ENCODE measurements around the gene ADAT1.
"Not testable (repeated sequence)": the region's sequence is repeated elsewhere in the genome, so short reads cannot be mapped to it uniquely, and the experiment has no call there.

The ADAT1 gene

GRCh38 chr16:75618780-75619179, 4.3 kb downstream of the ADAT1 start:
- DNase-seq = no peak

- DNase-seq = no peak
Measured at GRCh38 chr16:75617121-75617520, 6.0 kb downstream of the ADAT1 start.

DNA sequence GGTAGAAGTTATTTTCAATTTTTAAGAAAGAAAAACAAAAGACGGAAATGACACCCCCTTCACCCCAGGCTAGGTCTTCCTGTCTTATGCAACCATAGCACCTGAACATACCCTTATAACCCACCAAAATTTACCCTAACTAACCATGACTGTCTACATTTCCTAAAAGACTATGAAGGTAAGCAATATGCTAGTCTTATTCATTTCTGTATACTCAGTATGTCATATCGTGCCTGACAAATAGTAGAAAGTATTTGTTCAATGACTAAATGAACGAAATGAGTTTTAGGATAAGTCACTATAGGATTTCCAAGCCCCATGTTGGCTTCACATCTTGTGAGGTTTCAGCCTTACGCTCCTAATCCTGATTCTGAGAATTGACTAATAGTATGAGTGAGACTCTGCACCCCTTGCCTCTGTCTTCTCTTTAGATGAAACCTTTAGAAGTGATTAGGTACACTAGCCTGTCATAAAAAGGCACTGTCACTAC, 6.5 kb downstream of the ADAT1 start:
- DNase-seq = no peak

- no peak for DNase-seq
Measured at GRCh38 chr16:75615619-75616018, 7.5 kb downstream of the ADAT1 start.

GRCh38 chr16:75614066-75614897, 8.8 kb downstream of the ADAT1 start:
- DNase-seq = no peak

GRCh38 chr16:75606507-75606906, 16.6 kb downstream of the ADAT1 start:
- DNase-seq = no peak

GRCh38 chr16:75603241-75603640, 19.8 kb downstream of the ADAT1 start:
- no peak for DNase-seq

DNA sequence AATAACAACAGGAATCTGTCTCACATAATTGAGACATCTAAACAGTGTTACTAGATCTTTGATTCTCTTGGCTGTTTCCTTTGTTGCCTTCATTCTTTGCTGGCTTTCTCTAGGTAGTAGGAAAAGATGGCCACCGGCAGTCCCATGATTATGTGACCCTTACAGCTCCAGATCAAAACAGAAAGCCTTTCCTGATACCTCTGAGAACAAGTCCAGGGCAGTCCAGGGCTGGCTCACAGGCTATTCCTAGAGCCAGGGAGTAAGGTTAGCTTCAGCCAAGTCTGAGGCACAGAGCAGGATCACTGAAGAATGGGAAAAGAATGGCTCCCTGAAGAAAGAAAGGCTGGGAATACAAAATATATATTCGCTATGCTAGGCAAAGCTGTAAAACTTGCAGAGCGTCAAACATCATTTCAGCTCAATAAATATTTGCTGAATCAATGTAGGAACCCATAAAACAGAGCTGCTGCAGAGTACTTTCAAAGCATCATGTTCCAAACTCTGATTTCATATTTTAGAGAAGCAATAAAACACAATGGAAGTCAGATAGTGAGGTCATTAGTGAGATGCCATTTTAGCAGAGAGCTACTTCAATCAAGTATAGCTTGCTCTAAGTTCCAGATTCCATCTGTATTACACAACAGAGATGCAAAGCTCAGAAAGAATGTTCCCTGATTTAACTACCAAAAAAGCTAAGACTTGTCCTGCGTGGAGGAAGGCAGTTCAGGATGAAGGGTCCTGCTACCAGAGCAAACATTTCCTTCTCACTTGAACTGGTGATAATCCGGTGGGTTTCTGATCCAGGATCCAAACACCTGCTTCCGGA, 23.4 kb downstream of the ADAT1 start:
- no peak for DNase-seq

DNA sequence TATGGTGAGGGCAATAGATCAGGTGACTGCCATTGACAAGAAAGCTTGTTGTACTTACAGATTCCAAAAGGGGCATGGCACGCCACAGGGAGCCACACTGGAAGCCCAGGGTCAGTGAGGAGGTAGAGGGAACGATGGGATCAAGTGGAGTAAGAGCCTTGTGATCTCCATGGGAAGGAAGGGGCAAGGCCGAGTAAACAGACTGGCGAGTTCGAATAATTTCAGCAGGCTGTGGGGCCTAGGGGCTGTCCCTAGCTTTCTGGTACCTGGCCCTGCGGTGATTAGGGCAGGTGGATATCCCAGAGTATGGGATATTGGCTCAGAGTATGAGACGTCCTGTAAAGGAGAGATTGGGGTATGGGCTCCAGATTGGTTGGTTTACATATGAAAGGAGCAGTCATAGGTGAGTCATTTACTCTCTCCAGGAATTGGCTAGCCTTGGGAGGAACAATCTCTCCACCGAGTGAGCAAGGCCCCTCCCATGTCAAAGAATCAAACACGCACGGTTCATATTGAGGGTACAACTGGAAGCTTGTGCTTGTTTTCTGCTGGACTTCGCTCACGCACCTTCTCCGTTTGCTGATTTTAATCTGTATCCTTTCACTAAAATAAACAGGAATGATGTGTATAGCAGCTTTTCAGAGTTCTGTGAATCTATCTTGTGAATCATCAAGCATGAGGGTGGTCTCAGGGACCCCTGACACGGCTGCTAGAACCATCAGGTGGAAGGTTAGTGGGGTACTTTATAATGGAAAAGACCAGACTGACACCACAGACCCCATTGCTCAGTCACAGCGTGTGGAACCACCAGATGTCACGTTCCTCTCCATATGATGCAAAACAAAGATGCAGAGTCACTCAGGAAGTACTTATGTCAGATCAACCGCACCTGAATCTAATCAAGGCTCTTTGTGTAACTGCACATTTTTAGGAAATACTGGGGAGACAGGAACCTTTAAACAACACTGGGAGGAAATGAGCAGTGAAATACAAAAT, 29.0 kb downstream of the ADAT1 start:
- DNase-seq = no peak

DNA sequence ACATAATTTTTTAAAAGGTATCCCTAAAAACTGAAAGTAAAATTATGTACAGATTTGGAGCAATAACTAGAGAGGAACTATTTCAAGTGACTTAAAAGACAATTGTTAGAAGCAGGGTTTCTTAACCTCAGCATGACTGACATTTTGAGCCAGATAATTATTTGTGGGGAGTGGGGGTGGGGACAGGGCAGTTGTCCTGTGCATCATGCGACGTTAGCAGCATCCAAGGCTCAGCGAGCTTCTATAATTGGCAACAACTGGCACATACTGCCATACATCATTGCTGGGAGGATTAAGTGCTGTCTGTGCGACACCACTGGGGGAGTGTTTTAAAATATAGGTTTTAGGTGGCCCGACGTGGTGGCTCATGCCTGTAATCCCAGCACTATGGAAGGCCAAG, 29.8 kb downstream of the ADAT1 start:
- no peak for DNase-seq

GRCh38 chr16:75591927-75592326, 31.2 kb downstream of the ADAT1 start:
- DNase-seq = not testable (repeated sequence)

DNA sequence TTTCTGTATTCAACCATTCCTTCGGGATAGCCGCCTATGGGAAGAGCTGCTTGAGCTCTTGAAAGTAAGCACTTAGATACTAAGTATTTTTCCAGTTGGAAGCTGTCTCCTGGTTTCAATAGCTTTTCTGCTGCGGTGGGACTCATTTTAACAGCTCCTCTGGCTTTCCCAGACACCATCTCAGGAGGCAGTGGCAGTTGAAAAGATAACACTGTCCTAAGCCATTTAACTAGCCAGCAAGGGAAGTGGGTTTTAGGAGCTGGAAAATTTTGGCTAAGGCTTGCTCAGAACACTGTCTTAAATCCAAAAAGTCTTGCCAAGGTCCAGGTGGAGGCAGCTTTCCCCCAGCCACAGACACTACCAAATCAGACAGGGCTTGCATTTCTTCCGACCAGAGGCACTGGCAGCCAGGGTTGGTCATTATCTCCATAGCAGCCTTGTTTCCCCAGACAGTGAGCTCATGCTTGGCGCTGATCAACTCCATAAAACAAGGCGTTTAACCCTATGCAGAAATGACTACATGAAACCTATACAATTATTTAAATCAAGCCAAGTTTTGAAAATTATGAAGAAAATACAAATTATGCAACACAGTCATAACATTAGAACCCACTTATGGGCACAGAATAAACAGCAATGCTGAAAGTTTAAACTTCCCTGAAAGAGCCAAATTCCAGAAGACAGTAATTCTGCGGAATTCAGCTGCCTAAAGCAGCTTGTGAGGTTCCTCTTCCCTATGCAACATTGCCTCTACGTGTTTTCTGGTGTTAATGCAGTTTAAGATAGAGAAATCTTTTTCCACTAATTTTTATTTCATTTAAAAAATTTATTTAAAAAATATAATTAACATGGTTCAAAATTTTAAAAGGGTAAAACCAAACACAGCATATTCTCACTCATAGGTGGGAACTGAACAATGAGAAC, 31.9 kb downstream of the ADAT1 start:
- no peak for DNase-seq

DNA sequence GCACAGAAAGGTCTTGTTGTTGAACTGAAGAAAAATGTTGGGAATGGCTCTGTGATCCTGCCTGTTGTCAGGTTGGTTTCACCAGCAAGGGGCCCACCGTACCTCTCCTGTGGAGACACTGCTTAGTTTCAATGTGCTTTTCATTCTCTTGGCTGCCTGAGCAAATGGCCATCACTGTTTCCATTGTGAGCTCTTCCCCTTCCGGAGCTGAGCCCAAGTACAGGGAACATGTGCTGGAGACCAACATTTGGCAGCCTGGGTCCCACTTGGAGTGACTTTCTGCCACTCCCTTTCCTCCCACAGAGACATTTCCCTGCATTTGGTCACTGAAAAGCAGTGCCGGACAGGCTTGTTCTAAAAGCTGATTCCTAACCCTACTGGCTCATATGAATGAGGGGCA, 33.8 kb downstream of the ADAT1 start:
- DNase-seq = no peak

- no peak for DNase-seq
Measured at GRCh38 chr16:75588716-75589115, 34.4 kb downstream of the ADAT1 start.

GRCh38 chr16:75584108-75584507, 39.0 kb downstream of the ADAT1 start:
- no peak for DNase-seq

- DNase-seq = no peak
Measured at GRCh38 chr16:75579281-75579834, 43.7 kb downstream of the ADAT1 start.

GRCh38 chr16:75578725-75579124, 44.4 kb downstream of the ADAT1 start:
- DNase-seq = no peak

GRCh38 chr16:75578212-75578611, 44.9 kb downstream of the ADAT1 start:
- DNase-seq = no peak

- DNase-seq = no peak
Measured at GRCh38 chr16:75576384-75576811, 46.7 kb downstream of the ADAT1 start.

- no peak for DNase-seq
Measured at GRCh38 chr16:75575958-75576357, 47.1 kb downstream of the ADAT1 start.

DNA sequence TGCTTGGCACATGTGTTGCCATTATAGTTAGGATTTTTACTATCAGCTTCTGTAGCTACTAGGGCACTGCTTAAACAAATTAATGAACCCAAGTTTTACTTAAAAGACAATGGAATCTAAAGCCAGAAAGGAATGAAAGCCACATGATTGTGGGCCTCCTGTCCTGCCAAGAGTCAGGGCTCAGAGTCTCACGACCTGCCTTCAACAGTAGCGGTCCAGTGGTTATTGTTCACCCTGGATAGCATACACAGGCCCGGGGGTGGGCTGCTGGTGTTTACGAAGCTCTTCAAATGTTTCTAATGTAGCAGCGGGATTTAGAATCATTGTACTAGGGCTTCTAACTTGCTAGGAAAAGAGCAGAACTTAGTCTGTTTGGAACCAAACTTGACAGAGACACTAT, 49.1 kb downstream of the ADAT1 start:
- DNase-seq = no peak

Data from stimulated activated CD4-positive, alpha-beta T cell treated with anti-CD3 and anti-CD28 coated beads, Interleukin-2, amount 100 ng/mL, for 24 hours (primary cell).